Measurements from ENCODE around the gene NKAPL. TPM values are rescaled to one million over a fixed set of nuclear protein-coding genes. Genes with fewer than 3 reads are reported as not detected.

NKAPL gene
- total RNA-seq = not detected in 3 replicates

GRCh38 chr6:28258877-28259777 lies at the start of gene NKAPL:
Gene NKAPL (plus strand): TSS chr6:28259297. CDS start chr6:28259372, 75 bp downstream.
- DNase-seq (ENCODE audit: low spot score in 2 of 2, unreplicated experiment in 2 of 2) = no peak

DNA sequence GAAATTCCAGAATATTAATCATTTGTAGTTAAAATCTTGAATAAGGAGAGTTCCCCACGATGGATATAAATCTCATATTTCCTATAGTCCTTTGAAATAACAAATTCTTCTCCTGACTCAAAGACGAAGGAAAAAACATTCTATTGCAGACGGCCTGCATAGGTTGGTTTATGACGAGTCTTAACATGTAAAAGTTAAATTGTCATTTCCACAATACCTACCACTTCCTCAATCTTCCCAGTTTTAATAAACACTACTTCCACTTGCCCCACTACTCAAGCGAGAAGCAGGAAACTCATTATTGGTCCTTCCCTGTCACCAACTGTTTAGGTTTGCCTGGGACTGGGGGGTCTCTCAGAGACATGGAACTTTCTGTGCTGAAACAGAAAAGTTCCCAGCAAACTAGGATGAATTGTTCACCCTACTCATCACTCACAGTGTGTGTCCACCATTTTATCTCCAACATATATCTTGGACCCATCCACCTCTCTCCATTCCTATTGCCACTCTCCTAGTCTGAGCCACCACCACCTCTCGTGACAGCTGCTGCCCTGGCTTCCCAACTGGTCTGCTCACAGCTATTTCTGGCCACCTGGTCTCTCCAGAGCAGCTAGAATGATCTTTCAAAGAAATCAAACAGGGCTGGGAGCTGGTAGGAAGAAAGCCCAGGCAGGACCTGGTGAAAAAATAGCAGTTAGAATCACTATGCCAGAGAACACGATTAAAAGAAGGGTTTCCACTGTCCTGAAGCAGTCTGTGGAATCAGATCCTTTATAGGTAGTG lies 49.2 kb upstream of the NKAPL start:
- Mint-ChIP-seq H3K36me3 (no peaks in the 10 kb centered on the region), H3K4me3 (no peak overlapping the region), H3K27ac (no peak overlapping the region), H3K4me1 (peaks cover 20% of the 10 kb centered on the region), H3K9me3 (peaks cover 4% of the 10 kb centered on the region), H3K27me3 (ENCODE audit: low read depth) (peaks cover 96% of the 10 kb centered on the region)
- DNase-seq (ENCODE audit: low spot score in 2 of 2, unreplicated experiment in 2 of 2) = no peak
- TF ChIP-seq CTCF (IDR thresholded peaks at IDR 0.05; ENCODE audit: unreplicated experiment) = no peak

More at GRCh38 chr6:28258877-28259777, at the start of gene NKAPL:
- no peak within 1 kb of the TSS for H3K4me3 Mint-ChIP-seq
- no peaks in the 10 kb centered on the region for H3K36me3 Mint-ChIP-seq
- no peak for TF ChIP-seq CTCF (IDR thresholded peaks at IDR 0.05; ENCODE audit: unreplicated experiment)
- peaks cover 38% of the 10 kb centered on the region for H3K27me3 Mint-ChIP-seq (ENCODE audit: low read depth)
- peaks cover 6% of the 10 kb centered on the region for H3K4me1 Mint-ChIP-seq
- no peaks in the 10 kb centered on the region for H3K9me3 Mint-ChIP-seq
- H3K27ac Mint-ChIP-seq = no peak within 1 kb of the TSS

DNA sequence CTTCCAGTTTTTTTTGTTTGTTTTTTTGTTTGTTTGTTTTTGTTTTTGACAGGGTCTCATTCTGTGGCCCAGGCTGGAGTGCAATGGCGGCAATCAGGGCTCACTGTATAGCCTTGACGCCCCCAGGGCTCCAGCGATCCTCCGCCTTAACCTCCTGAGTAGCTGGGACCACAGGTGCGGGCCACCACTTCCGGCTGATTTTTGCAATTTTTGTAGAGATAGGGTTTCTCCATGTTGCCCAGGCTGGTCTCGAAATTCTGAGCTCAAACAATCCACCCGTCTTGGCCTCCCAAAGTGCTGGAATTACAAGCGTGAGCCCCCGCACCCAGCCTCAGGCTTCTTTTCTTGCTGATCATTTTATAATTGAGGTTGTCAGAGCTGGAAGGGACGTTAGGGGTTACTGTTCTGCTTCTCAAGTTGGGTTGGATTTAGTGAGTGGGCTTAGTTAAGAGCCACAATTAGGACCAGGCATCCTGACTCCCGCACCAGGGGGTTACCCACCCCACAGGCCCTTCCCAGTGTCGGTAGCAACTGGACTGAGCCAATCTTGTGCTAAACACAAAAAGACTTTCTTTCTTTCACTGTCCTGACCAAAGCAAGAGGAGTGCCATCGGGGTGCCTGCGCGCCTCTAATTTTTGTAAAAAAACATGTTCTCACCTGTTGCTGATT lies 47.1 kb upstream of the NKAPL start:
- DNase-seq (ENCODE audit: low spot score in 2 of 2, unreplicated experiment in 2 of 2) = no peak
- H3K27ac Mint-ChIP-seq = peak overlapping the region; percentile 26
- no peak for TF ChIP-seq CTCF (IDR thresholded peaks at IDR 0.05; ENCODE audit: unreplicated experiment)
- peaks cover 94% of the 10 kb centered on the region for H3K27me3 Mint-ChIP-seq (ENCODE audit: low read depth)
- peak overlapping the region; percentile 64 for H3K4me3 Mint-ChIP-seq
- H3K9me3 Mint-ChIP-seq = no peaks in the 10 kb centered on the region
- H3K36me3 Mint-ChIP-seq = no peaks in the 10 kb centered on the region
- H3K4me1 Mint-ChIP-seq = peaks cover 19% of the 10 kb centered on the region

DNA sequence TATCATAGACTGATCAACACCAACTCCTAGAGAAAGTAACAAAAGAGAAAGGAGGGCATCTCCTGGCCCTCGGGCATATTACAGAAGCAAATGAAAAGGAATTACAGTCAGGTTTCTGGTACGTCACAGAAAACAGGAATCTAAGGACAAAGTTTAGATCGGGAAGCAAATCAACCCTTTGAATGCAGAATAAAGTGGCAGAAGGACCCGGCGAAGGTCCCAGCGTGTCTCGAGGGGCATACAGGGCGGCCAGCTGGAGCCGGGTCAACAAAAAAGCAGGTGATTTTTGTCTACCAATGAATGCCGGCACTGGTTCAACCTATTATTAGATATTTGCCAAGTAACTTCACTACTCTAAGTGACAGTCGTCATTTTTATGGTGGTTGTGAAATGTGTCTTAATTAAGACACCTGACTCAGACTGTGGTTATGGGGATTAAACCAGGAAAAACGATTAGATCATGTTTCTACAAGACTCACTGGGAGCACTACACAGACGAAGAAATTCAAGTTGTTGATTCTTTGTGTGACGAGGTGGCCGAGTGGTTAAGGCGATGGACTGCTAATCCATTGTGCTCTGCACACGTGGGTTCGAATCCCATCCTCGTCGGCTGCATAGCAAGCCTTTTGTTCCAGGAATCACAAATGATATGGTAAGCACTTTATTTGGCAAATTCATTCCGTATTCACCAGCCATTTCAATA lies 46.4 kb upstream of the NKAPL start:
- TF ChIP-seq CTCF (IDR thresholded peaks at IDR 0.05; ENCODE audit: unreplicated experiment) = no peak
- Mint-ChIP-seq H3K4me3 (peak overlapping the region; percentile 64), H3K9me3 (no peaks in the 10 kb centered on the region), H3K4me1 (peaks cover 12% of the 10 kb centered on the region), H3K36me3 (no peaks in the 10 kb centered on the region), H3K27me3 (ENCODE audit: low read depth) (peaks cover 87% of the 10 kb centered on the region), H3K27ac (peak overlapping the region; percentile 26)
- peak in 1 of 2 experiments; percentile 51 for DNase-seq (ENCODE audit: low spot score in 2 of 2, unreplicated experiment in 2 of 2)

GRCh38 chr6:28213213-28213523 lies 45.9 kb upstream of the NKAPL start:
- Mint-ChIP-seq H3K27me3 (ENCODE audit: low read depth) (peaks cover 82% of the 10 kb centered on the region), H3K4me1 (peaks cover 9% of the 10 kb centered on the region), H3K36me3 (no peaks in the 10 kb centered on the region), H3K4me3 (peak overlapping the region; percentile 64), H3K27ac (no peak overlapping the region), H3K9me3 (no peaks in the 10 kb centered on the region)
- DNase-seq (ENCODE audit: low spot score in 2 of 2, unreplicated experiment in 2 of 2) = no peak
- TF ChIP-seq CTCF (IDR thresholded peaks at IDR 0.05; ENCODE audit: unreplicated experiment) = no peak

All from mesothelial cell of epicardium (in vitro differentiated cells).